Astrocyte (in vitro differentiated cells and primary cell): Measurements from ENCODE around the gene PCTP. TPM values are rescaled to one million over a fixed set of nuclear protein-coding genes. Genes with fewer than 3 reads are reported as not detected.

ENCODE experiments used
- DNase-seq: peaks from one replicate; pipeline ENCODE4 v3.0.0-alpha.2; 2010; ENCODE audit warnings: low read depth
- FAIRE-seq: peaks from 2 replicates; lab custom pipeline; 2011; peaks lifted over from hg19 to GRCh38; lab: Jason Lieb, UNC
- H2AFZ ChIP-seq: 2 replicates; pipeline ENCODE4 v1.6.0; 2012; ENCODE audit warnings: low read depth, low read length, inconsistent platforms
- H3K27ac ChIP-seq: 2 replicates; pipeline ENCODE4 v1.5.1; 2011; ENCODE audit warnings: low read depth, low read length, inconsistent platforms
- H3K27me3 ChIP-seq: 2 replicates; pipeline ENCODE4 v1.6.0; 2011; ENCODE audit warnings: low read length, inconsistent platforms; ENCODE audit not compliant: insufficient read depth
- H3K36me3 ChIP-seq: 2 replicates; pipeline ENCODE4 v1.5.1; 2011; ENCODE audit warnings: low read length, inconsistent platforms; ENCODE audit not compliant: insufficient read depth
- H3K4me1 ChIP-seq: 2 replicates; pipeline ENCODE4 v1.5.1; 2011; ENCODE audit warnings: low read length, inconsistent platforms; ENCODE audit not compliant: insufficient read depth
- H3K4me2 ChIP-seq: 2 replicates; pipeline ENCODE4 v1.6.0; 2012; ENCODE audit warnings: low read length, inconsistent platforms
- H3K4me3 ChIP-seq: 2 replicates; pipeline ENCODE4 v1.5.1; 2011; ENCODE audit warnings: low read depth, mild to moderate bottlenecking, low read length, inconsistent platforms; ENCODE audit not compliant: insufficient read depth
- H3K79me2 ChIP-seq: 2 replicates; pipeline ENCODE4 v1.6.0; 2012; ENCODE audit warnings: mild to moderate bottlenecking, low read length, inconsistent platforms; ENCODE audit not compliant: insufficient read depth
- H3K9ac ChIP-seq: 2 replicates; pipeline ENCODE4 v1.6.0; 2012; ENCODE audit warnings: mild to moderate bottlenecking, low read length, inconsistent platforms
- H3K9me3 ChIP-seq: 2 replicates; pipeline ENCODE4 v1.5.1; 2012; ENCODE audit warnings: low read depth, mild to moderate bottlenecking, low read length, inconsistent platforms; ENCODE audit not compliant: insufficient read depth
- H4K20me1 ChIP-seq: 2 replicates; pipeline ENCODE4 v1.6.0; 2012; ENCODE audit warnings: low read length, inconsistent platforms; ENCODE audit not compliant: insufficient read depth
- H3K27ac Mint-ChIP-seq: one replicate; pipeline ENCODE4 v1.8.0; 2021; ENCODE audit warnings: mild to moderate bottlenecking, mixed read lengths; ENCODE audit not compliant: unreplicated experiment
- H3K27me3 Mint-ChIP-seq: one replicate; pipeline ENCODE4 v1.8.0; 2021; ENCODE audit warnings: low read depth, mixed read lengths; ENCODE audit not compliant: unreplicated experiment
- H3K36me3 Mint-ChIP-seq: one replicate; pipeline ENCODE4 v1.8.0; 2021; ENCODE audit warnings: low read depth, mixed read lengths; ENCODE audit not compliant: unreplicated experiment
- H3K4me1 Mint-ChIP-seq: one replicate; pipeline ENCODE4 v1.8.0; 2021; ENCODE audit warnings: low read depth, mixed read lengths; ENCODE audit not compliant: unreplicated experiment
- H3K4me3 Mint-ChIP-seq: one replicate; pipeline ENCODE4 v1.8.0; 2021; ENCODE audit warnings: mild to moderate bottlenecking, moderate library complexity, mixed read lengths; ENCODE audit not compliant: unreplicated experiment
- H3K9me3 Mint-ChIP-seq: one replicate; pipeline ENCODE4 v1.8.0; 2021; ENCODE audit warnings: mild to moderate bottlenecking, mixed read lengths; ENCODE audit not compliant: unreplicated experiment
- CTCF ChIP-seq: IDR thresholded peaks from 2 replicates; pipeline ENCODE4 v1.5.1; 2011; ENCODE audit warnings: low read depth, mild to moderate bottlenecking, inconsistent platforms, low read length, moderate library complexity; ENCODE audit not compliant: insufficient read depth
- EZH2 ChIP-seq: IDR thresholded peaks from 2 replicates; pipeline ENCODE4 v1.6.1; 2012; ENCODE audit warnings: mild to moderate bottlenecking, low read length, inconsistent platforms; ENCODE audit not compliant: insufficient read depth
- total RNA-seq: library from RNA; stranded (reverse); gene quantifications from 2 replicates; pipeline ENCODE4 v1.2.1, GENCODE V29; 2021

PCTP gene
- total RNA-seq, 1 donor from 2014 or later, result 16.4 TPM

- Histone ChIP-seq H3K36me3 (no peaks in the 10 kb centered on the region), H3K4me3 (no peak overlapping the region), H3K79me2 (no peaks in the 10 kb centered on the region), H3K9ac (no peak overlapping the region), H2AFZ (no peak overlapping the region), H3K27ac (no peak overlapping the region), H3K9me3 (no peaks in the 10 kb centered on the region), H3K4me1 (no peaks in the 10 kb centered on the region), H3K4me2 (no peak overlapping the region), H4K20me1 (no peaks in the 10 kb centered on the region), H3K27me3 (no peaks in the 10 kb centered on the region)
- no peak for DNase-seq
- TF ChIP-seq CTCF (no peak), EZH2 (no peak)
- no peak overlapping the region for H3K27ac Mint-ChIP-seq
- H3K4me1 Mint-ChIP-seq, result peaks cover 2% of the 10 kb centered on the region
- H3K4me3 Mint-ChIP-seq, result no peak overlapping the region
- no peaks in the 10 kb centered on the region for H3K36me3 Mint-ChIP-seq
- no peaks in the 10 kb centered on the region for H3K9me3 Mint-ChIP-seq
- peaks cover 3% of the 10 kb centered on the region for H3K27me3 Mint-ChIP-seq
- FAIRE-seq, result no peak
Measured at GRCh38 chr17:55813944-55814343, 63.1 kb downstream of the PCTP start.

- no peak for TF ChIP-seq EZH2
- TF ChIP-seq CTCF, result no peak
- Histone ChIP-seq H4K20me1 (no peaks in the 10 kb centered on the region), H3K9me3 (no peaks in the 10 kb centered on the region), H3K4me3 (no peak overlapping the region), H3K79me2 (no peaks in the 10 kb centered on the region), H3K4me1 (no peaks in the 10 kb centered on the region), H3K27ac (no peak overlapping the region), H2AFZ (no peak overlapping the region), H3K9ac (no peak overlapping the region), H3K36me3 (no peaks in the 10 kb centered on the region), H3K27me3 (no peaks in the 10 kb centered on the region), H3K4me2 (no peak overlapping the region)
- no peak for FAIRE-seq
- H3K27me3 Mint-ChIP-seq, result peaks cover 3% of the 10 kb centered on the region
- no peak overlapping the region for H3K4me3 Mint-ChIP-seq
- no peaks in the 10 kb centered on the region for H3K36me3 Mint-ChIP-seq
- no peak overlapping the region for H3K27ac Mint-ChIP-seq
- DNase-seq, result no peak
- H3K9me3 Mint-ChIP-seq, result no peaks in the 10 kb centered on the region
- peaks cover 2% of the 10 kb centered on the region for H3K4me1 Mint-ChIP-seq
Measured at GRCh38 chr17:55814377-55814776, 63.5 kb downstream of the PCTP start.

DNA sequence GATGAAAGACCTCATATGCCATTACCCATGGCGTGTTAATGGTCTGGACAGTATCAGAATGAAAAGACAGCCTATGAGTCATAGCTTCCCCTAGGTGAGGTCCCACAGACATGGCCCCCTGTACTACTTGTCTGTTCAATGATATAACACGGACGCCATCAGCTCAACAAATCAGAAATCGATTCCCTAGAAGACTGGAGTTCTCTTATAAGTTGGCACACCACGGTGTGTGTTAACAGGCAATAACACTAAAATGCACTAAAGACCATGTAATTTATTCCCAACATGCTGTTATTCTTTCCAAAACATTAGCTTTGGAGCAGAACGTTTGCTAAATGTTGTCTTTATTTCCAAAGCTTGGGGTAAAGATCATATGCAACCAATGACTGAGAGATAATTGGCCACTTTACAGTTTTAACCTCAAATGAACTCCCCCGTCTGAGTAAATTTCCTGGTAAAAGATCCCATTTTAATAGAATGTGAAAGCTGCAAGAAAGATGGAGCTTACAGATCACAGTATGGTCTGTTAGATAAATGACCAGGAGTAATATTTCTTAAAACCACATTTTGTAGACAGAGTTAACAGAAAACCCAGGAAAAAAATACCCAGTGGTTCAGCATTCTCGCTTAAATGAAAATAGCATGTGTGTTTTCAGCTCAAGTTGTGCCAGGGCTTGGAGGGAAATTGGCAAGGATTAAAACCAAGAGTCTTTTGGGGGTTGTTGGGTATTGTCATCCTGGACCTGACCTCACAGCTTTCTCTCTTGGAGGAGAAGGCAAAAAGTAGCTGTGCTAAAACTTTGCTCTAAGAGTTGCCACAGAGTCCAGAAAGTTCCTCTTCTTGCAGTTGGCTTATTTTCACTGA, 65.9 kb downstream of the PCTP start:
- Histone ChIP-seq H3K27ac (no peak overlapping the region), H3K4me2 (no peak overlapping the region), H3K4me3 (no peak overlapping the region), H3K9ac (no peak overlapping the region), H4K20me1 (no peaks in the 10 kb centered on the region), H3K36me3 (no peaks in the 10 kb centered on the region), H3K4me1 (no peaks in the 10 kb centered on the region), H3K9me3 (no peaks in the 10 kb centered on the region), H3K27me3 (no peaks in the 10 kb centered on the region), H3K79me2 (no peaks in the 10 kb centered on the region), H2AFZ (no peak overlapping the region)
- Mint-ChIP-seq H3K4me1 (peaks cover 2% of the 10 kb centered on the region), H3K27me3 (no peaks in the 10 kb centered on the region), H3K27ac (no peak overlapping the region), H3K36me3 (no peaks in the 10 kb centered on the region), H3K9me3 (no peaks in the 10 kb centered on the region), H3K4me3 (no peak overlapping the region)
- TF ChIP-seq CTCF, result no peak
- TF ChIP-seq EZH2, result no peak
- no peak for DNase-seq
- FAIRE-seq, result no peak
